GM12878 (cell line): Measurements from ENCODE around the gene PREP. TPM values are rescaled to one million over a fixed set of nuclear protein-coding genes. Genes with fewer than 3 reads are reported as not detected.

ENCODE experiments used
- ATAC-seq: fragments of 200-7000 bp; cut with Tn5 transposase; 3 replicates; pipeline ENCODE4 v1.9.1; 2020; ENCODE audit warnings: mild to moderate bottlenecking, moderate library complexity
- BruUV-seq: library from RNA; stranded (reverse); fragments of 400-500 nt; replicated peaks from 2 replicates; lab custom pipeline; 2021; lab: Mats Ljungman, UMichigan
- CTCF ChIA-PET: fragments of 300-600 bp; sonication (Branson Sonifier 250); formaldehyde crosslinking; extraction: SDS; loops from one replicate; lab custom pipeline; 2021; ENCODE audit warnings: inconsistent platforms; lab: Yijun Ruan, JAX
- POLR2A ChIA-PET: fragments of 350-600 bp; formaldehyde crosslinking; extraction: SDS; loops from one replicate; lab custom pipeline; 2021; ENCODE audit warnings: inconsistent platforms; lab: Charles Lee
- RAD21 ChIA-PET: fragments of 300-600 bp; sonication (Branson Sonifier 250); formaldehyde crosslinking; loops from one replicate; lab custom pipeline; 2023; ENCODE audit warnings: antibody characterized with exemption; ENCODE audit not compliant: unreplicated experiment; lab: Charles Lee
- SMC1A ChIA-PET: fragments of 300-600 bp; sonication (Branson Sonifier 250); formaldehyde crosslinking; loops from one replicate; lab custom pipeline; 2023; ENCODE audit not compliant: unreplicated experiment, uncharacterized antibody; lab: Charles Lee
- DNase-seq: peaks from one replicate; pipeline ENCODE4 v3.0.0-alpha.2; 2011; ENCODE audit warnings: low read depth, low spot score
- FAIRE-seq: peaks from 3 replicates; lab custom pipeline; 2011; peaks lifted over from hg19 to GRCh38; lab: Jason Lieb, UNC
- H2AFZ ChIP-seq: 2 replicates; pipeline ENCODE4 v1.6.0; 2011; ENCODE audit warnings: low read depth, low read length, control low read depth; ENCODE audit not compliant: control insufficient read depth
- H3K27ac ChIP-seq: 2 replicates; pipeline ENCODE4 v1.5.1; 2011; ENCODE audit warnings: control low read depth; ENCODE audit not compliant: control insufficient read depth, insufficient read depth
- H3K27me3 ChIP-seq, 2 experiments: replicated peaks in 1 of 2; 2 replicates each; pipeline versions ENCODE4 v1.6.0 to v1.6.1; 2011; ENCODE audit warnings: low read length in 1 of 2; ENCODE audit not compliant: control insufficient read depth in 2 of 2, insufficient read depth in 2 of 2
- H3K36me3 ChIP-seq, 2 experiments: 2 replicates each; pipeline ENCODE4 v1.5.1; 2011; ENCODE audit warnings: low read length in 1 of 2; ENCODE audit not compliant: control insufficient read depth in 2 of 2, insufficient read depth in 2 of 2
- H3K4me1 ChIP-seq: 2 replicates; pipeline ENCODE4 v1.6.1; 2011; ENCODE audit warnings: mild to moderate bottlenecking, low read length, moderate library complexity, mixed read lengths; ENCODE audit not compliant: control insufficient read depth, insufficient read depth
- H3K4me2 ChIP-seq: 2 replicates; pipeline ENCODE4 v1.6.0; 2011; ENCODE audit warnings: control low read depth; ENCODE audit not compliant: control insufficient read depth, insufficient read depth
- H3K4me3 ChIP-seq: fragments of 200-600 bp; sonication (generic); 2 replicates; pipeline ENCODE4 v1.5.1; 2016
- H3K79me2 ChIP-seq: 2 replicates; pipeline ENCODE4 v1.6.0; 2011; ENCODE audit warnings: low read length; ENCODE audit not compliant: control insufficient read depth, insufficient read depth
- H3K9ac ChIP-seq: 2 replicates; pipeline ENCODE4 v1.8.0; 2011; ENCODE audit warnings: low read length, control low read depth, mixed read lengths; ENCODE audit not compliant: control insufficient read depth, insufficient read depth
- H3K9me3 ChIP-seq: replicated peaks from 3 replicates; pipeline ENCODE4 v1.5.1; 2011; ENCODE audit warnings: mild to moderate bottlenecking, low read length; ENCODE audit not compliant: control insufficient read depth, insufficient read depth
- H4K20me1 ChIP-seq: 2 replicates; pipeline ENCODE4 v1.6.0; 2011; ENCODE audit not compliant: control insufficient read depth, insufficient read depth
- BCL11A ChIP-seq: IDR thresholded peaks from 2 replicates; pipeline ENCODE4 v1.6.1; 2011; ENCODE audit warnings: low read depth, low read length
- CBX3 ChIP-seq: fragments of 200-600 bp; sonication (generic); IDR thresholded peaks from 2 replicates; pipeline ENCODE4 v1.6.1; 2016; ENCODE audit warnings: low read depth, borderline replicate concordance
- ETV6 ChIP-seq, 2 experiments: fragments of 450-650 bp in 1 of 2; IDR thresholded peaks in 1 of 2; conservative IDR thresholded peaks in 1 of 2; 2 replicates each; pipeline ENCODE4 v1.6.1; 2014; ENCODE audit warnings: antibody characterized with exemption in 1 of 2, borderline replicate concordance in 1 of 2, low read depth in 1 of 2, mild to moderate bottlenecking in 1 of 2, moderate library complexity in 1 of 2
- EZH2 ChIP-seq: IDR thresholded peaks from 2 replicates; pipeline ENCODE4 v1.6.1; 2012; ENCODE audit warnings: low read depth, mild to moderate bottlenecking, control low read depth, inconsistent platforms, low read length, borderline replicate concordance; ENCODE audit not compliant: control insufficient read depth
- NBN ChIP-seq: fragments of 450-650 bp; IDR thresholded peaks from 2 replicates; pipeline ENCODE4 v1.6.1; 2016
- SUPT20H ChIP-seq: IDR thresholded peaks from 2 replicates; pipeline ENCODE4 v1.6.1; 2011; ENCODE audit warnings: low read depth, mild to moderate bottlenecking, low read length, moderate library complexity, borderline replicate concordance; ENCODE audit not compliant: control insufficient read depth
- ZNF384 ChIP-seq: IDR thresholded peaks from 2 replicates; pipeline ENCODE4 v1.6.1; 2012; ENCODE audit warnings: low read depth, mild to moderate bottlenecking, low read length, improper control_type of control experiment, borderline replicate concordance
- WGBS: methylation state at CpG from one replicate; pipeline ENCODE4 v1.1.6; 2016; ENCODE audit warnings: low lambda C conversion rate; ENCODE audit not compliant: insufficient replicate concordance, insufficient coverage; ENCODE audit errors: missing lambda C conversion rate; 5-methylcytosine and 5-hydroxymethylcytosine counted together
- in situ Hi-C: fragments of 300-500 bp; cut with MboI; formaldehyde crosslinking; loops from 9 replicates; pipeline ENCODE4 v1.14.3; 2018; ENCODE audit warnings: mixed read lengths
- intact Hi-C: fragments of 100-400 bp; cut with micrococcal nuclease; formaldehyde crosslinking; loops from one replicate; pipeline ENCODE4 v1.14.2; 2022; ENCODE audit not compliant: unreplicated experiment
- polyA plus RNA-seq, 11 experiments: library from polyadenylated mRNA; depleted of rRNA in 4 of 11; unstranded in 6 of 11; stranded (reverse) in 5 of 11; fragments of >200 nt; fragmentation: Nextera tagmentation in 4 of 11; fragmentation: Illumina TruSeq in 1 of 11; extraction: Ambion mirVana in 4 of 11; extraction: Trizol in 1 of 11; gene quantifications; 1 replicate in 1 of 11; 2 replicates in 10 of 11; pipeline versions ENCODE4 v1.2.1 to v1.2.3, GENCODE V29; 2011 to 2016; ENCODE audit warnings: inconsistent platforms in 2 of 11, missing spikeins in 2 of 11, low read depth in 1 of 11
- total RNA-seq, 4 experiments: library from RNA; depleted of rRNA in 3 of 4; stranded (reverse); fragments of >200 nt in 3 of 4; fragmentation: Illumina TruSeq in 1 of 4; extraction: Trizol in 1 of 4; gene quantifications; 2 replicates each; pipeline versions ENCODE4 v1.2.1 to v1.2.3, GENCODE V29; 2013 to 2021
- TF ChIP-seq, protein P1 (sequence below): fragments of 450-650 bp; conservative IDR thresholded peaks from 2 replicates; pipeline ENCODE4 v1.6.1; 2017; ENCODE audit warnings: mild to moderate bottlenecking, moderate library complexity
- TF ChIP-seq, protein P2 (sequence below): IDR thresholded peaks from 2 replicates; pipeline ENCODE4 v1.6.1; 2011; ENCODE audit warnings: borderline replicate concordance, low read depth, mild to moderate bottlenecking, moderate library complexity, low read length; ENCODE audit not compliant: insufficient read depth, poor library complexity, severe bottlenecking
- TF ChIP-seq, protein P3 (sequence below): fragments of 150-350 bp; IDR thresholded peaks from 2 replicates; pipeline ENCODE4 v1.6.1; 2016; ENCODE audit warnings: low read depth, low read length
- TF ChIP-seq, protein P4 (sequence below): fragments of 450-650 bp; IDR thresholded peaks from 2 replicates; pipeline ENCODE4 v1.6.1; 2017; ENCODE audit warnings: borderline replicate concordance

PREP gene
- total and polyA plus RNA-seq, 10 of the 15 experiments (the other 5 are each of a cell fraction or from before 2014, with no cell fraction given), result 6.5 to 33.6 (median 18.1) TPM

DNA sequence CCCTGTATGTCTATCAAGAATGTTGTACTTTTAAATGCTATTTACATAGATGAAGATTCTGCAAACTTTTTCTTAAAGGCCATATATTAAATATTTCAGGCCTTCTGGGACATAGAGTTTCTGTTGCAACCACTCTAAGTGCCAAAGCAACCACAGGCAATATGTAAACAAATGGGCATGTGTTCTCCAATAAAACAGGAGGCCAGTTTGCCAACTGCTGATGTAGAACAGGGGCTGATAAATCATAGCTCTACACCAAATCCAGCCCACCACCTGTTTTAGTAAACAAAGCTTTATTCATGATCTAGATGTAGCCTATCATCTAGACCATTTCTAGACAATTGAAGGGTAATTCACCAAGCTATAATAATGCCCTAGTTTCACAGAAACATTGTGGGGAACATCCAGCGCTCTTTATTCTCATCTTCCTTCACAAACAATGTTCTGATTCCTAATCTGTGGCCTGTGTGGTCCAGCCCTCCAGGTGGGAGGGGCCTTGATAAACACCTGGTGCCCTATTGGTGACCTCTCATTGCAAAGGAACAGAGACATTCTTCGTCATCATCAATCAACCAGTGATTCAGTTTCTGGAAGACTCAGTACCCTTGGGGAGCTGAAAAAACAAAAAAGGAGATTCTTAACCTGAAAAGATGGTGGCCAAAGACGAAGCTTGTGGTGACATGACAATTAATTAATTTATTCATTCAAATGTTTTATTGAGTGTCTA is 80.2 kb downstream of the PREP start (continued):
- TF ChIP-seq, protein P1, sequence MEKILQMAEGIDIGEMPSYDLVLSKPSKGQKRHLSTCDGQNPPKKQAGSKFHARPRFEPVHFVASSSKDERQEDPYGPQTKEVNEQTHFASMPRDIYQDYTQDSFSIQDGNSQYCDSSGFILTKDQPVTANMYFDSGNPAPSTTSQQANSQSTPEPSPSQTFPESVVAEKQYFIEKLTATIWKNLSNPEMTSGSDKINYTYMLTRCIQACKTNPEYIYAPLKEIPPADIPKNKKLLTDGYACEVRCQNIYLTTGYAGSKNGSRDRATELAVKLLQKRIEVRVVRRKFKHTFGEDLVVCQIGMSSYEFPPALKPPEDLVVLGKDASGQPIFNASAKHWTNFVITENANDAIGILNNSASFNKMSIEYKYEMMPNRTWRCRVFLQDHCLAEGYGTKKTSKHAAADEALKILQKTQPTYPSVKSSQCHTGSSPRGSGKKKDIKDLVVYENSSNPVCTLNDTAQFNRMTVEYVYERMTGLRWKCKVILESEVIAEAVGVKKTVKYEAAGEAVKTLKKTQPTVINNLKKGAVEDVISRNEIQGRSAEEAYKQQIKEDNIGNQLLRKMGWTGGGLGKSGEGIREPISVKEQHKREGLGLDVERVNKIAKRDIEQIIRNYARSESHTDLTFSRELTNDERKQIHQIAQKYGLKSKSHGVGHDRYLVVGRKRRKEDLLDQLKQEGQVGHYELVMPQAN, result no peak
- TF ChIP-seq ETV6 (conservative IDR thresholded peaks at IDR 0.05 in 1 of 2, IDR thresholded peaks at IDR 0.05 in 1 of 2; ENCODE audit: borderline replicate concordance in 1 of 2, low read depth in 1 of 2), result no peak

DNA sequence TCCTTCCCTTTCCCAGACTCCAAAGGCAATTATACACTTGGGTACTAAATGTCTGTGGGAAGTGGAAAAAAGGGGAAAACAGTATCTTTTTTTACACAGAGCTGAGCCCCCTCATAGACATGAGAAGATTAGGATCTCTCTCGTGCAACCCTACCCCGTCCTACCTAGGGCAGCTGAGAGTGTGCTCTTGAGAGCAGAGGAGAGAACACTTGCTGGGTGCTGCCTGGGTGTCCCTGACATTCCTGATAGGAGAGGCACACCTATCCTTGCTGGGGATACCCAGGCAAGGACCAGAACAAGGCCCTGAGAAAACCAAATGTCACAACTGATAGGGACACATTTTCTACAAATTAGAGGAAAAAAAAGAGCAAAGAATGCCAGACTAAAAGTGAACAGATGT is 81.2 kb downstream of the PREP start:
- no peak for TF ChIP-seq CBX3
- TF ChIP-seq, protein P2, sequence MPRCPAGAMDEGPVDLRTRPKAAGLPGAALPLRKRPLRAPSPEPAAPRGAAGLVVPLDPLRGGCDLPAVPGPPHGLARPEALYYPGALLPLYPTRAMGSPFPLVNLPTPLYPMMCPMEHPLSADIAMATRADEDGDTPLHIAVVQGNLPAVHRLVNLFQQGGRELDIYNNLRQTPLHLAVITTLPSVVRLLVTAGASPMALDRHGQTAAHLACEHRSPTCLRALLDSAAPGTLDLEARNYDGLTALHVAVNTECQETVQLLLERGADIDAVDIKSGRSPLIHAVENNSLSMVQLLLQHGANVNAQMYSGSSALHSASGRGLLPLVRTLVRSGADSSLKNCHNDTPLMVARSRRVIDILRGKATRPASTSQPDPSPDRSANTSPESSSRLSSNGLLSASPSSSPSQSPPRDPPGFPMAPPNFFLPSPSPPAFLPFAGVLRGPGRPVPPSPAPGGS, result no peak
- TF ChIP-seq, protein P3, sequence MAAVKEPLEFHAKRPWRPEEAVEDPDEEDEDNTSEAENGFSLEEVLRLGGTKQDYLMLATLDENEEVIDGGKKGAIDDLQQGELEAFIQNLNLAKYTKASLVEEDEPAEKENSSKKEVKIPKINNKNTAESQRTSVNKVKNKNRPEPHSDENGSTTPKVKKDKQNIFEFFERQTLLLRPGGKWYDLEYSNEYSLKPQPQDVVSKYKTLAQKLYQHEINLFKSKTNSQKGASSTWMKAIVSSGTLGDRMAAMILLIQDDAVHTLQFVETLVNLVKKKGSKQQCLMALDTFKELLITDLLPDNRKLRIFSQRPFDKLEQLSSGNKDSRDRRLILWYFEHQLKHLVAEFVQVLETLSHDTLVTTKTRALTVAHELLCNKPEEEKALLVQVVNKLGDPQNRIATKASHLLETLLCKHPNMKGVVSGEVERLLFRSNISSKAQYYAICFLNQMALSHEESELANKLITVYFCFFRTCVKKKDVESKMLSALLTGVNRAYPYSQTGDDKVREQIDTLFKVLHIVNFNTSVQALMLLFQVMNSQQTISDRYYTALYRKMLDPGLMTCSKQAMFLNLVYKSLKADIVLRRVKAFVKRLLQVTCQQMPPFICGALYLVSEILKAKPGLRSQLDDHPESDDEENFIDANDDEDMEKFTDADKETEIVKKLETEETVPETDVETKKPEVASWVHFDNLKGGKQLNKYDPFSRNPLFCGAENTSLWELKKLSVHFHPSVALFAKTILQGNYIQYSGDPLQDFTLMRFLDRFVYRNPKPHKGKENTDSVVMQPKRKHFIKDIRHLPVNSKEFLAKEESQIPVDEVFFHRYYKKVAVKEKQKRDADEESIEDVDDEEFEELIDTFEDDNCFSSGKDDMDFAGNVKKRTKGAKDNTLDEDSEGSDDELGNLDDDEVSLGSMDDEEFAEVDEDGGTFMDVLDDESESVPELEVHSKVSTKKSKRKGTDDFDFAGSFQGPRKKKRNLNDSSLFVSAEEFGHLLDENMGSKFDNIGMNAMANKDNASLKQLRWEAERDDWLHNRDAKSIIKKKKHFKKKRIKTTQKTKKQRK, result no peak
- TF ChIP-seq EZH2, result no peak
- TF ChIP-seq, protein P4, sequence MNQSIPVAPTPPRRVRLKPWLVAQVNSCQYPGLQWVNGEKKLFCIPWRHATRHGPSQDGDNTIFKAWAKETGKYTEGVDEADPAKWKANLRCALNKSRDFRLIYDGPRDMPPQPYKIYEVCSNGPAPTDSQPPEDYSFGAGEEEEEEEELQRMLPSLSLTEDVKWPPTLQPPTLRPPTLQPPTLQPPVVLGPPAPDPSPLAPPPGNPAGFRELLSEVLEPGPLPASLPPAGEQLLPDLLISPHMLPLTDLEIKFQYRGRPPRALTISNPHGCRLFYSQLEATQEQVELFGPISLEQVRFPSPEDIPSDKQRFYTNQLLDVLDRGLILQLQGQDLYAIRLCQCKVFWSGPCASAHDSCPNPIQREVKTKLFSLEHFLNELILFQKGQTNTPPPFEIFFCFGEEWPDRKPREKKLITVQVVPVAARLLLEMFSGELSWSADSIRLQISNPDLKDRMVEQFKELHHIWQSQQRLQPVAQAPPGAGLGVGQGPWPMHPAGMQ, result no peak
- TF ChIP-seq SUPT20H, result no peak
- no peak for TF ChIP-seq BCL11A
- no peak for TF ChIP-seq NBN
- TF ChIP-seq ZNF384, result no peak
- DNase-seq (no peak), ATAC-seq (no peak), FAIRE-seq (no peak)
- intact Hi-C loops (no loop called here), in situ Hi-C loops (no loop called here)
- Histone ChIP-seq H3K9ac (no peak overlapping the region), H3K79me2 (no peaks in the 10 kb centered on the region), H3K4me2 (no peak overlapping the region), H3K36me3 (peaks cover 5 to 21% of the 10 kb centered on the region in 2 experiments), H4K20me1 (no peaks in the 10 kb centered on the region), H3K27ac (no peak overlapping the region), H2AFZ (no peak overlapping the region), H3K9me3 (no peaks in the 10 kb centered on the region), H3K27me3 (no peaks in the 10 kb centered on the region), H3K4me1 (no peaks in the 10 kb centered on the region; the same call in 1 of the 2 replicates), H3K4me3 (no peak overlapping the region)
- ChIA-PET POLR2A (no interaction called here), RAD21 (no interaction called here), CTCF (no interaction called here), SMC1A (no interaction called here)
- no TSS peak for BruUV-seq
- WGBS, result 97% methylated on average over 2 of the region's 2 CpGs
